Gastrocnemius medialis (tissue), 4 donors: ENCODE measurements around the gene TCN2. TPM values are rescaled to one million over a fixed set of nuclear protein-coding genes. Genes with fewer than 3 reads are reported as not detected.

Experiments used
- ATAC-seq, 2 donors: fragments of 150-250 bp; one replicate each; pipeline ENCODE4 v1.9.1; 2016
- DNase-seq, 2 donors: peaks; one replicate each; pipeline ENCODE4 v3.0.0-alpha.2; 2019
- H3K27ac ChIP-seq, 4 donors: fragments of 200-600 bp; sonication (generic); 1 replicate in 1 of 4; 2 replicates in 3 of 4; pipeline ENCODE4 v1.5.1; 2016 to 2018; ENCODE audit warnings: mild to moderate bottlenecking in 2 of 4, moderate library complexity in 1 of 4
- H3K27me3 ChIP-seq, 3 donors: fragments of 200-600 bp; sonication (generic) in 2 of 3; 1 replicate in 1 of 3; 2 replicates in 2 of 3; pipeline versions ENCODE4 v1.5.1 to v1.6.0; 2016 to 2019; ENCODE audit warnings: mild to moderate bottlenecking in 1 of 3, moderate library complexity in 1 of 3
- H3K36me3 ChIP-seq, 2 donors: fragments of 200-600 bp; sonication (generic) in 1 of 2; one replicate each; pipeline ENCODE4 v1.5.1; 2017 to 2018
- H3K4me1 ChIP-seq, 2 donors: fragments of 200-600 bp; sonication (generic) in 1 of 2; one replicate each; pipeline ENCODE4 v1.5.1; 2016 to 2017; ENCODE audit warnings: mild to moderate bottlenecking in 2 of 2
- H3K4me3 ChIP-seq, 4 donors: fragments of 200-600 bp; sonication (generic) in 3 of 4; 1 replicate in 1 of 4; 2 replicates in 3 of 4; pipeline ENCODE4 v1.5.1; 2016 to 2019; ENCODE audit warnings: mild to moderate bottlenecking in 2 of 4
- H3K9me3 ChIP-seq, 3 donors: fragments of 200-600 bp; sonication (generic) in 2 of 3; 1 replicate in 1 of 3; 2 replicates in 2 of 3; pipeline ENCODE4 v1.5.1; 2016 to 2019
- POLR2A ChIP-seq, 2 donors: fragments of 450-650 bp; IDR thresholded peaks; one replicate each; pipeline ENCODE4 v1.6.1; 2017; ENCODE audit warnings: antibody characterized with exemption in 2 of 2, mild to moderate bottlenecking in 2 of 2, moderate library complexity in 2 of 2
- in situ Hi-C, 4 donors: fragments of 200-750 bp; cut with MboI; loops; one replicate each; pipeline versions ENCODE4 v1.15.0 to v1.8.0; 2017; ENCODE audit warnings: low sequenced_read_pairs in 4 of 4
- intact Hi-C: fragments of 100-400 bp; cut with DNase I; formaldehyde crosslinking; loops from one replicate; pipeline ENCODE4 v1.15.1; 2023; ENCODE audit warnings: low total_unique reads
- total RNA-seq, 4 donors: library from RNA; depleted of rRNA; stranded (reverse); fragments of >200 nt; gene quantifications; one replicate each; pipeline versions ENCODE4 v1.1.0 to v1.2.3, GENCODE V29; 2016
- TF ChIP-seq, protein P1 (sequence below), 5 experiments: fragments of 450-650 bp in 3 of 5; fragments of 200-600 bp in 2 of 5; sonication (generic) in 2 of 5; IDR thresholded peaks in 4 of 5; conservative IDR thresholded peaks in 1 of 5; 1 replicate in 4 of 5; 2 replicates in 1 of 5; pipeline ENCODE4 v1.5.1; 2016 to 2019; ENCODE audit warnings: antibody characterized with exemption in 5 of 5, mild to moderate bottlenecking in 3 of 5, moderate library complexity in 3 of 5

The TCN2 gene
- total RNA-seq, 4 donors from 2014 or later, result 5.1 to 12.8 (median 11.7) TPM

DNA sequence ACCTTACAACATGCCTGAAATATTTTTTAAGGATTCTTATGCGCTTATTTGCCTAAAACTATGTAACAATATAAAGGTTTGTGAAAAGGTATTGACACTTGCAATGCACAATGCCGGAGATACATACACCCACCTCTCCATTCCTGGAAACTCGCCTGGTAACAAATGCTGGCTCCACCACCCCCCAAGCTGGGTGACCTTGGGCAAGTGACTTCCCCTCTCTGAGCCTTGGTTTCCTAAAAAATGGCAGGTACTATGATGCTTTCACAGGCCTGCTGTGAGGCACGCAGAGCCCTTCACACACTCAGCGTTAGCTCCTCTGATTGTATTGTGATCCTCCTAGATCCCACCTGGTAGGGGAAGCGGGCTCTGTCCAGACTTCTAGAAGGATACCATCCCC is 34.8 kb upstream of the TCN2 start:
- DNase-seq, result no peak

DNA sequence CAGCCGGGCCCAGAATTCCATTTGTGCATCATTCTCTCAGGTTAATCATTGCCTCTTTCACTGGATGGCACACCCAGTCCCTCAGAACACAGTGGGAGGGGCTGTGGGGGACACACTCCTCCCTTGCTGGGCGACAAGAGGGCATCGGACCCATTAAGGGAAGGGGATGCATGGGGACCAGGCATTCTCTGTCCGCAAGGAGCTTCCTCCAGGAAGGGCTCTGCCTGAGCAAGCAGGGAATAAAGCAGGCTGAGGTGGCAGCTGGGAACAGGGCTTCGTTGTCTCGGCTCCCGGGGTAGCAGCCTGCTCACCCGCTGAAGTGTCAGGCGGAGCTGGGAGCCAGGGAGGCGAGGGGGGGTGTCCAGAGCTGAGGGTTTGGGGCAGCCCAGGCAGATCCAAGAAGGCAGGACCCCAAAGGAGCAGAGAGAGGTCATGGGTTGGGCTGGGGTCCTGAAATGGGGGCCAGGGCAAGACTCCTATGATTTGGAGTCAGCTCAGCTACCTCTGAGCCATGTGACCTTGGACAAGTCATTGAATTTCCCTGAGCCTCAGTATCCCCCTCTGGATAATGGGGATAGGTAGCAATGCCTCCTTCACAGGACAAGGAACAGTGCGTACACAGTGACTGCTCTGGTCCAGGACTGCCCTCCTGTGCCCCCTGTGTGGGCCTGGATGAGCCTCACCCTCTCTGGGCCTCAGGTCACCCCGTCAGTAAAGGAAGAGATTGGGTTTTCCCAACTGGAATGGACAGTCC is 34.0 kb upstream of the TCN2 start:
- H3K27me3 ChIP-seq, result no peaks in the 10 kb centered on the region
- DNase-seq, result no peak
- H3K36me3 ChIP-seq, result peaks cover 0 to 27% of the 10 kb centered on the region in 2 donors
- peaks cover 0 to 10% of the 10 kb centered on the region in 2 donors for H3K4me1 ChIP-seq
- no peak for TF ChIP-seq POLR2A (IDR thresholded peaks at IDR 0.05)
- TF ChIP-seq, protein P1, sequence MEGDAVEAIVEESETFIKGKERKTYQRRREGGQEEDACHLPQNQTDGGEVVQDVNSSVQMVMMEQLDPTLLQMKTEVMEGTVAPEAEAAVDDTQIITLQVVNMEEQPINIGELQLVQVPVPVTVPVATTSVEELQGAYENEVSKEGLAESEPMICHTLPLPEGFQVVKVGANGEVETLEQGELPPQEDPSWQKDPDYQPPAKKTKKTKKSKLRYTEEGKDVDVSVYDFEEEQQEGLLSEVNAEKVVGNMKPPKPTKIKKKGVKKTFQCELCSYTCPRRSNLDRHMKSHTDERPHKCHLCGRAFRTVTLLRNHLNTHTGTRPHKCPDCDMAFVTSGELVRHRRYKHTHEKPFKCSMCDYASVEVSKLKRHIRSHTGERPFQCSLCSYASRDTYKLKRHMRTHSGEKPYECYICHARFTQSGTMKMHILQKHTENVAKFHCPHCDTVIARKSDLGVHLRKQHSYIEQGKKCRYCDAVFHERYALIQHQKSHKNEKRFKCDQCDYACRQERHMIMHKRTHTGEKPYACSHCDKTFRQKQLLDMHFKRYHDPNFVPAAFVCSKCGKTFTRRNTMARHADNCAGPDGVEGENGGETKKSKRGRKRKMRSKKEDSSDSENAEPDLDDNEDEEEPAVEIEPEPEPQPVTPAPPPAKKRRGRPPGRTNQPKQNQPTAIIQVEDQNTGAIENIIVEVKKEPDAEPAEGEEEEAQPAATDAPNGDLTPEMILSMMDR (IDR thresholded peaks at IDR 0.05 in 4 of 5, conservative IDR thresholded peaks at IDR 0.05 in 1 of 5), result no peak
- intact Hi-C loops (no loop called here), in situ Hi-C loops (no loop called here)
- ATAC-seq, result peak in 1 of 2 donors; percentile 11
- no peak overlapping the region for H3K27ac ChIP-seq
- no peaks in the 10 kb centered on the region for H3K9me3 ChIP-seq
- H3K4me3 ChIP-seq, result no peak overlapping the region

More for the DNA sequence above, 34.8 kb upstream of the TCN2 start:
- in situ Hi-C loops, result no loop called here
- Histone ChIP-seq H3K27ac (no peak overlapping the region), H3K36me3 (peaks cover 0 to 19% of the 10 kb centered on the region in 2 donors), H3K9me3 (no peaks in the 10 kb centered on the region), H3K4me1 (peaks cover 0 to 10% of the 10 kb centered on the region in 2 donors), H3K4me3 (no peak overlapping the region), H3K27me3 (no peaks in the 10 kb centered on the region)
- TF ChIP-seq POLR2A (IDR thresholded peaks at IDR 0.05), result no peak
- TF ChIP-seq, protein P1 (IDR thresholded peaks at IDR 0.05 in 4 of 5, conservative IDR thresholded peaks at IDR 0.05 in 1 of 5), result no peak
- intact Hi-C loops, result no loop called here
- ATAC-seq, result no peak

DNA sequence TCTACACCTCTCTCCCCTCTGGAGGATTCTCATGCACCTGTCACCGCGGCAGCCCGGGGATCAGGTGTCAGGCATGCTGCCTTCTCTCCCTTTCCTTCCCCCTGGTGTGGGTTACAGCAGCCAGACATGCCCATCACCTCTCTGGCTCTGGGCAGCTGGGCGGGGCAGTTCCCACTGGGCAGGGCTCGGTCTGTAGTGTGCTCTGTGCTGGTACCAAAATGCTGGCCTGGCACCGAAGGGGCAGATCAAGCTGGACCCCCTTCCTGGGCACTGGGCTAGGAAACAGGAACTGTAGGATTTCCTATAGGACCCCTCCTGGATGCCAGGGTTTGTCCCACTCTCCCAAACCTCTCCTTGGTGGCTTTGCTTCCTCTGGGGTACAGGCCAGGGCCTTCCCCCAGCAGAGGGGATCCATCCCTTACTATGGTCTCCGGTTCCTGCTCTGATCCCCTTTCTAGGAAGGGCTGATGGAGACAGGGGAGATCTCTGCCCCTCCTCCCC is 33.3 kb upstream of the TCN2 start:
- Histone ChIP-seq H3K4me3 (no peak overlapping the region), H3K36me3 (peaks cover 0 to 33% of the 10 kb centered on the region in 2 donors), H3K27me3 (no peaks in the 10 kb centered on the region), H3K9me3 (no peaks in the 10 kb centered on the region), H3K4me1 (peaks cover 0 to 10% of the 10 kb centered on the region in 2 donors), H3K27ac (no peak overlapping the region)
- DNase-seq, result peak; percentile 26 to 63
- peak; percentile 69 to 71 for ATAC-seq
- in situ Hi-C loops, result no loop called here
- TF ChIP-seq POLR2A (IDR thresholded peaks at IDR 0.05), result no peak
- intact Hi-C loops, result no loop called here

DNA sequence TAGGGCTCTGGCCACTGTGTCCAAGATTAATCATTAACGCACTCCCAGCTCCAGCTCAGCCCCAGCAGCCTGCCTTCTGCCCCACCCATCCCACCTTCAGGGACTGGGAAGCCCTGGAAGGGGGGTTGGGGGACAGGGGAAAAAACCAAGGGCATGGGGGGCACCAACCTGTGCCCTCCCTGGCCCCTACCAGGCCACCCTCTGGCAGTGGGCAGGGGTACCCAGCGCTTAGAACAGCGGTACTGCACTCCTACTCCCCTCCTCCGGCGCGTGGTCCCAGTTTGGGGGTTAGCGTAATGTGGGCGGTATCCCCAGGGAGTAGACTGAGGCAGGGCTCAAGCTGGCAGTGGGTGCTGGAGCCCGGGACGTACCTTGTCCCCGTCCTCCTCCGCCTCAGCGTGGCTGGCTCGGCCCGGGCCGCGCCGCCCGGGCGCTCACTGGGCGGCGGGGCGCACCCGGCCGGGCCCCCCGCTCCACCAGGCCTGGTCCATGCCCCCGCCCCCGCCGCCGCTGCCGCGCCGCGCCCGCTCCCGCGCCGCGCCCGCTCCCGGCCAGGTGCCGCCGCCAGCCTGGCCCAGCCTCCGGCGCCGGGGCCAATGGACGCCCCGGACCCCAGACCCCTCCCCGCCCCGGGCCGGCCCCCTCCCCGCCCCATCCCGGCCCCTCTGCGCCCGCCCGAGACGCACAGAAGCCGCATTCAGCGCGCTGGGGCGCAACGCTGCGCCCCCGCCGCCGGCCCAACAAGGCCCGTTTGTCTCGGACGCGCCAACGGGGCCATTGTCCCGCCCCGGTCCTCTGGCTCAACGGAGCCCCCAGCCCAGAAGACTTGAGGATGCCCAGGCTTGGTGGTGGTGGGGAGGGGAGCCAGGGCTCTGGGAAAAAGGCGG is 32.6 kb upstream of the TCN2 start, which contains the start of gene GAL3ST1:
GAL3ST1 (minus strand) TSS at position 571 of the 887 bp plus-strand sequence. CDS start 17,273 bp downstream, outside the sequence.
- Histone ChIP-seq H3K9me3 (no peaks in the 10 kb centered on the region), H3K4me1 (peaks cover 0 to 10% of the 10 kb centered on the region in 2 donors), H3K27ac (no peak within 1 kb of the TSS), H3K4me3 (no peak within 1 kb of the TSS), H3K36me3 (peaks cover 0 to 40% of the 10 kb centered on the region in 2 donors), H3K27me3 (no peaks in the 10 kb centered on the region)
- no peak for ATAC-seq
- in situ Hi-C loops, result no loop called here
- intact Hi-C loops, result no loop called here
- DNase-seq, result no peak
- no peak for TF ChIP-seq POLR2A (IDR thresholded peaks at IDR 0.05)
- TF ChIP-seq, protein P1 (IDR thresholded peaks at IDR 0.05 in 4 of 5, conservative IDR thresholded peaks at IDR 0.05 in 1 of 5), result no peak
